Astrocyte (in vitro differentiated cells and primary cell): ENCODE data around the gene RTF1.

Experiments used
- CTCF ChIP-seq: IDR thresholded peaks from 2 replicates; pipeline ENCODE4 v1.5.1; 2011; ENCODE audit warnings: low read depth, mild to moderate bottlenecking, inconsistent platforms, low read length, moderate library complexity; ENCODE audit not compliant: insufficient read depth
- EZH2 ChIP-seq: IDR thresholded peaks from 2 replicates; pipeline ENCODE4 v1.6.1; 2012; ENCODE audit warnings: mild to moderate bottlenecking, low read length, inconsistent platforms; ENCODE audit not compliant: insufficient read depth

- TF ChIP-seq CTCF, result no peak
- no peak for TF ChIP-seq EZH2
Measured at GRCh38 chr15:41521614-41522013, 104.7 kb downstream of the RTF1 start.
